GM18507 (cell line): ENCODE data around the gene SKIC2.

Experiments
- DNase-seq: peaks from one replicate; pipeline ENCODE4 v3.0.0; 2011; ENCODE audit warnings: low read depth; ENCODE audit not compliant: insufficient read length; ENCODE audit errors: extremely low spot score
- FAIRE-seq: peaks from 2 replicates; lab custom pipeline; 2011; peaks lifted over from hg19 to GRCh38; lab: Jason Lieb, UNC

Gene SKIC2

DNA sequence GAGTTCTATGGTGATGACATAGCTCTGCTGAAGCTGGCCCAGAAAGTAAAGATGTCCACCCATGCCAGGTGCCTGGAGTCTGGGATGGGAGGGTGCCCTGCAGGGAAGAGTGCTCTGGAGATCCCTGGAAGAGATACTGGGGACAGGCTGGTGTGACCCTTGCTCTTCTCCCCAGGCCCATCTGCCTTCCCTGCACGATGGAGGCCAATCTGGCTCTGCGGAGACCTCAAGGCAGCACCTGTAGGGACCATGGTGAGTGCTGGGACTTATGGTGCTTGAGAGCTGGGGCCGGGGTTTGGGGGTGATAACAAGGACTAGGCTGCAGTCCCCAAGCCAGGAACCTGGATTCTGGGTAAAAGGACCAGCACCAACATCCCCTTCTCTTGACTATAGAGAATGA is 15.2 kb upstream of the SKIC2 start:
- DNase-seq, result no peak
- FAIRE-seq, result no peak

DNA sequence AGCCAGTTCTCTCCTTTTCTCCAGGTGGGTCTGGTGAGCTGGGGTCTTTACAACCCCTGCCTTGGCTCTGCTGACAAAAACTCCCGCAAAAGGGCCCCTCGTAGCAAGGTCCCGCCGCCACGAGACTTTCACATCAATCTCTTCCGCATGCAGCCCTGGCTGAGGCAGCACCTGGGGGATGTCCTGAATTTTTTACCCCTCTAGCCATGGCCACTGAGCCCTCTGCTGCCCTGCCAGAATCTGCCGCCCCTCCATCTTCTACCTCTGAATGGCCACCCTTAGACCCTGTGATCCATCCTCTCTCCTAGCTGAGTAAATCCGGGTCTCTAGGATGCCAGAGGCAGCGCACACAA is 13.8 kb upstream of the SKIC2 start:
- FAIRE-seq, result no peak

DNA sequence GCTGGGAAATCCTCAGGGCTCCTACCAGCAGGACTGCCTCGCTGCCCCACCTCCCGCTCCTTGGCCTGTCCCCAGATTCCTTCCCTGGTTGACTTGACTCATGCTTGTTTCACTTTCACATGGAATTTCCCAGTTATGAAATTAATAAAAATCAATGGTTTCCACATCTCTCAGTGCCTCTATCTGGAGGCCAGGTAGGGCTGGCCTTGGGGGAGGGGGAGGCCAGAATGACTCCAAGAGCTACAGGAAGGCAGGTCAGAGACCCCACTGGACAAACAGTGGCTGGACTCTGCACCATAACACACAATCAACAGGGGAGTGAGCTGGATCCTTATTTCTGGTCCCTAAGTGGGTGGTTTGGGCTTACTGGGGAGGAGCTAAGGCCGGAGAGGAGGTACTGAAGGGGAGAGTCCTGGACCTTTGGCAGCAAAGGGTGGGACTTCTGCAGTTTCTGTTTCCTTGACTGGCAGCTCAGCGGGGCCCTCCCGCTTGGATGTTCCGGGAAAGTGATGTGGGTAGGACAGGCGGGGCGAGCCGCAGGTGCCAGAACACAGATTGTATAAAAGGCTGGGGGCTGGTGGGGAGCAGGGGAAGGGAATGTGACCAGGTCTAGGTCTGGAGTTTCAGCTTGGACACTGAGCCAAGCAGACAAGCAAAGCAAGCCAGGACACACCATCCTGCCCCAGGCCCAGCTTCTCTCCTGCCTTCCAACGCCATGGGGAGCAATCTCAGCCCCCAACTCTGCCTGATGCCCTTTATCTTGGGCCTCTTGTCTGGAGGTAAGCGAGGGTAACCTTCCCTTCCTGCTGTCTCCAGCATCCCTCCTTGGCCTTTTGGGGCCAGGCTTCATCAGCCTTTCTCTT is 13.2 kb upstream of the SKIC2 start, which contains the start of gene CFB:
CFB (plus strand) TSS at position 589 of the 863 bp plus-strand sequence; CDS start at position 716, 127 bp downstream.
- DNase-seq, result no peak
- FAIRE-seq, result no peak

More for the DNA sequence above, 13.8 kb upstream of the SKIC2 start:
- DNase-seq, result no peak

DNA sequence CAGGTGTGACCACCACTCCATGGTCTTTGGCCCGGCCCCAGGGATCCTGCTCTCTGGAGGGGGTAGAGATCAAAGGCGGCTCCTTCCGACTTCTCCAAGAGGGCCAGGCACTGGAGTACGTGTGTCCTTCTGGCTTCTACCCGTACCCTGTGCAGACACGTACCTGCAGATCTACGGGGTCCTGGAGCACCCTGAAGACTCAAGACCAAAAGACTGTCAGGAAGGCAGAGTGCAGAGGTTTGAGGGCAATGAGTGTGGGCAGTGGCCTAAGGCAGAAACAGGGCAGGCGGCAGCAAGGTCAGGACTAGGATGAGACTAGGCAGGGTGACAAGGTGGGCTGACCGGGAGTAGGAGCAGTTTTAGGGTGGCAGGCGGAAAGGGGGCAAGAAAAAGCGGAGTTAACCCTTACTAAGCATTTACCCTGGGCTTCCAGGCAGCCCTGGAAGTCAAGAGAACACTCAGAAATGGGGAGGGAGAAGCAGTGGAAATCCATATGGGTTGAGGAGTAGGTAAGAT is 12.5 kb upstream of the SKIC2 start:
- no peak for DNase-seq
- FAIRE-seq, result no peak

DNA sequence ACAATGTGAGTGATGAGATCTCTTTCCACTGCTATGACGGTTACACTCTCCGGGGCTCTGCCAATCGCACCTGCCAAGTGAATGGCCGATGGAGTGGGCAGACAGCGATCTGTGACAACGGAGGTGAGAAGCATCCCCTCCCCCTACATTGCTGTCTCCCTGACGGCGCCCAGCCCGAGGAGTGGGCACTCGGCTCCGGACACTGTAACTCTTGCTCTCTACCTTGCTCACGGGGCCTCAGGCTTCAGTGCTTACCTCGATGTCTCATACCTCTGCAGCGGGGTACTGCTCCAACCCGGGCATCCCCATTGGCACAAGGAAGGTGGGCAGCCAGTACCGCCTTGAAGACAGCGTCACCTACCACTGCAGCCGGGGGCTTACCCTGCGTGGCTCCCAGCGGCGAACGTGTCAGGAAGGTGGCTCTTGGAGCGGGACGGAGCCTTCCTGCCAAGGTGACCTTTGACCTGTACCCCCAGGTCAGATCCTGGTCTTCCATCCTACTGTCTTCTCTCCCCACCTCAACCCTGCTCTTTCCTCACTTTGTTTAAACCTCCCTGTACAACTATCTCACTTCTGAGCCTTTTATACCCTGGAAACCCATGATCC is 11.8 kb upstream of the SKIC2 start:
- no peak for FAIRE-seq

DNA sequence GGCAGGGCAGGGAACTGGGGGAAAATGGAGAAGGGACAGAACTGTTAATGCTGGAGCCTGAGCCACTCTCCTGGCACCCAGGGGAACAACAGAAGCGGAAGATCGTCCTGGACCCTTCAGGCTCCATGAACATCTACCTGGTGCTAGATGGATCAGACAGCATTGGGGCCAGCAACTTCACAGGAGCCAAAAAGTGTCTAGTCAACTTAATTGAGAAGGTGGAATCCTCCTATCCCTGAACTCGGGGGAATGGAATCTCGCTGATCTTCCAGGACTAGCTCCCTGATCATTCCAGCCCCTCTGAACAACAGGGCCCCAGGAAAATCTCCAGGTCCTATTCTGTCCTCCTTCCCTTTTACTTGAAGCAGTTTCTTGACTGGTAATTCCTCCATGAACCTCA is 11.1 kb upstream of the SKIC2 start:
- DNase-seq (no peak), FAIRE-seq (no peak)

More for the DNA sequence above, 11.8 kb upstream of the SKIC2 start:
- DNase-seq, result no peak

DNA sequence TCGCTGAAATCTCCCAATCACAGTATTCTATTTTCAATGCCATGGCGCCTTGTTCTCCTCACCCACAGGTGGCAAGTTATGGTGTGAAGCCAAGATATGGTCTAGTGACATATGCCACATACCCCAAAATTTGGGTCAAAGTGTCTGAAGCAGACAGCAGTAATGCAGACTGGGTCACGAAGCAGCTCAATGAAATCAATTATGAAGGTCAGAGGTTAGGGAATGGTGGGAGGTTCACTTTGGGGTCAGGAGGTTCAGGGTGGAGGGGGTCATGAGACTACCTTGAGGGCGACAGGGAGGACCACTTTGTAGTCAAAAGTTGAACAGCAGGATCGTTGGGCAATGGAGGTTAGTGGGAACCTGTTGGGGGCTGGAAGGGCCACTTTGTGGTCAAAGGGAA is 10.7 kb upstream of the SKIC2 start:
- DNase-seq (no peak), FAIRE-seq (no peak)

DNA sequence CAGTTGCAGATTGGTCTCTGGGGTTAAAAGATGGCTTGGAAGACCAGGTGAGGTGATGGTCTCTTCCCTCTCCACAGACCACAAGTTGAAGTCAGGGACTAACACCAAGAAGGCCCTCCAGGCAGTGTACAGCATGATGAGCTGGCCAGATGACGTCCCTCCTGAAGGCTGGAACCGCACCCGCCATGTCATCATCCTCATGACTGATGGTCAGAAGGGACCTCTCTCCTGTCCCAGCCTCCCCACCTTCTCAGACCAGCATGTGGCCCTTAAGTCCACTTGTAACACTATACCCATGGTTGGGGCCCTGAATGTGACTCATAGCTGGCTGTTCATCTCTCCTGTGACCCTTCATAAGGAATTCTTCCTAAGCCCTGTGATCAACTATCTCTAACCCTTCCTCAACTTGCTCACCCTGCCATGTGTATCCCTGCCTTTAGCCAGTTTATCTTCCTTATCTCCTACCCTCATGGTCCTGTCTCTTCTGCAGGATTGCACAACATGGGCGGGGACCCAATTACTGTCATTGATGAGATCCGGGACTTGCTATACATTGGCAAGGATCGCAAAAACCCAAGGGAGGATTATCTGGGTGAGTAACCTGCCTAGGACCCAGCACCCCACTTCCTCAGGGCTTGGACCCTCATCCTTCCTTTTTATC is 10.1 kb upstream of the SKIC2 start:
- FAIRE-seq, result no peak
- DNase-seq, result no peak

DNA sequence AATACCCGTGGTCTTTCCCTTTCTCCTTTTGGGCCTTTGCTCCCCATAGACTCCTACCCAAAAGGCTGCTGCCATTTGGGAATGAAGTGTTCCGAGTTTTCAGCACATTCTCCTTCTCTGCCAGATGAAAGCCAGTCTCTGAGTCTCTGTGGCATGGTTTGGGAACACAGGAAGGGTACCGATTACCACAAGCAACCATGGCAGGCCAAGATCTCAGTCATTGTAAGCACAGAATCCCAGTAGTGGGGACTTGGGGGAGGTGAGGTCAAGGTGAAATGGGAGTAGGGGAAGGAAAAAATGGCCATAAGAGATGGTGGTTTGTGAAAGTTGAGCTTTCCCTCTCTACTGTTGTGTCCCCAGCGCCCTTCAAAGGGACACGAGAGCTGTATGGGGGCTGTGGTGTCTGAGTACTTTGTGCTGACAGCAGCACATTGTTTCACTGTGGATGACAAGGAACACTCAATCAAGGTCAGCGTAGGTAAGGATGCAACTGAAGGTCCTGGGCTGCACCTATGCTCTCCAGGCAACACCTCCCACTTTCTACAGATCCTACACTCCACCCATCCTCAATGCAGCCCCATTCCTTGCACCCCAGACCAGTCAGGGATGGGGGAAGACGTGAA is 8.9 kb upstream of the SKIC2 start:
- no peak for FAIRE-seq

DNA sequence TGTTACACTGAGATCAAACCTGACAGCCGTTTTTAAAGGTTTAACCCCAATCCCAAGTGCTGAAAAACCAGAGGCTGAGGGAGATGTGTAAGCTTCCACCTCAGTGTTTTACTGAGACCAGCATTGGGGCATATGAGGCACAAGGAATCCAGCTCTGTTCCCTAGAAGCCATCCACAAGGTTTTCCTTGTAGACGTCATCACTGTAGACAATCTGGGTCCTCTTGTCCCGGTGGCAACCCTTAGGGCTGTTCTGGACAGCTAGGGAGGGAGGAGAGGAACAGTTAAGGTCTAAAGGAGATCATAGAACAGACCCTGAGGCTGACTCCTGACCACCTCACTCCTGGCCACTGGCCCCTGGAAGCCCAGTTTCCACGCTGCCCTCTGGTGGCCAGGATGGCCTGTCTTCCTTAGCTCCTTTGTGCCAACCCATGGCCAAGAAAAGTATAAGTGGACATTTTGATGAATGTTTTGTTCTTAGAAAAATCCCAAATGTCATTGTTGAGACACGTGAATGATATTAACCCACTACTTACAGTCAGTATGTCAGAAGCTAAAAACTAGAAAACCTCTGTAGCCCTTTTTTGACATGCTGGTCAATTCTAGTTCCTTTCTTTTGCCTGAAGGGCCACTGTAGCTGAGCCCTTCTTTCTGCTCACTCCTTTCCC is 6.7 kb upstream of the SKIC2 start:
- peak; percentile 5 for FAIRE-seq
- DNase-seq, result no peak

More for the DNA sequence above, 8.9 kb upstream of the SKIC2 start:
- no peak for DNase-seq

DNA sequence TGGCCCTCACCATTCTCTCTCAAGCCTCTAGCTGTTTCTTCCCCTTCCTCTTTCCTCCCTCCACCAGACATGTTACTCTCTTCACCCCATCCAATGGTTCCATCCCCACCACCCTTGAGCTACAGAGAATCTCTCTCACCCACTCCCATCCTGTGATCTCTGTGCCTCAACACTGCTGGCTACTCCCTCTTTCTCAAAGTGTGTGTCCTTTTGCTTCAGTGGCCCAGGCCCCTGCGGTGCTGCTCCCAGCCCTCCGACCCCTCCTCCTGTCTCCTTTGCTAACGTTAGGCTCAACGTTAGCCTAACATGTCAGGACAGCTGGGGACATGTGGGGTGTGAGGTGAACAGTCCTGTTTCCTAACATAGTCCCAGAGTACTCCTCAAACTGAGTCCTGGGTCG is 6.1 kb upstream of the SKIC2 start:
- DNase-seq (no peak), FAIRE-seq (no peak)

DNA sequence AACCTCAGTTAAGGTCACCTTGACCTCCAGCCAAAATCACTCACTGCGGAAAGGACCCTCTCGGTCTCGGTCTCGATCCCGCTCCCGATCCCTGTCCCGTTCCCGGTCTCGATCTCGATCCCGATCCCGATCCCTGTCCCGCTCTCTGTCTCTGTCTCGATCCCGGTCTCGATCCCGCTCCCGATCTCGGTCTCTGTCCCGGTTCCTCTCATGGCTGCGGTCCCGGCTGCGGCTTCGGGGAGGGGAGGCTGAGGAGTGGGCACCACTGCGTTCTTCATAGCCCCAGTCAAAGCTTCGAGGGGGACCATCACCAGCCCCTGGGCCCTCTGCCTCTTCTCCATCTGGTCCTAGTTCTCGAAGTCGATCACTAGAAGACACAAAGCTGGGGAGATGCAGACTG is 4.5 kb upstream of the SKIC2 start:
- FAIRE-seq (no peak), DNase-seq (no peak)

DNA sequence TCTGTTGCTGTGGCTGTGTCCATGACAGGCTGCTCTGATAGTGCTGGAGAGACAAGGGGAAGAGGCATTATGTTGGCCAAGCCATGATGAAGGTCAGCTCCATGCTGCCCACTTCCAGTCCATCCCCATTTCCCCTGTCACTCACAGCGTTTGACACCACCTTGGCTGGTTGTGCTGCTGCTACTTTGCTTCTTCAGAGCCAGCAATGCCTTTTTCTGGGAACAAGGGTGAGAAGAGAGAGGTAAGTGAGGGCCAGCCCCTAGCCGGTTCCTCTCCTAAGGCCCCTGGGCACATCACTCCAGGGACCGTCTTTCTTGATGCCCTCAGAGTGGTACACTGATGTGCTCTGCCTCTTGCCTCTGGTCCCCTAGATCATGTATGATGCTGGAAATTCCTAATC is 2.2 kb upstream of the SKIC2 start:
- no peak for DNase-seq

DNA sequence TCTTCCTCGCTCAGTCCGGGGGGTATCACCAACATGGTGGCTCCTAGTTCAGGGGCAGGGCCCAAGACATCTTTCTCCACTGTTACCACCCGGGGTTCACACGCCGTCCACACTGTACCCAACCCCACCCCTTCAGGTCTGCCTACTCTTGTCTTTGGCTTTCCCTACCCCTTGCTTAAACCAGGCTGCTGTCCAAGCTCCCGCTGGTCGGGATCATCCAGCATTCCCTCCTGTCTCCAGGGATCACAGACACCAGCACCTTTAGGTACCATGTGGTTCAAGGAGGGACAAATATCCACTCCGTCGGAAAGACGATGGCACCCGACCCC is 599 bp upstream of the SKIC2 start:
- FAIRE-seq (no peak), DNase-seq (no peak)

More for the DNA sequence above, 2.2 kb upstream of the SKIC2 start:
- no peak for FAIRE-seq

DNA sequence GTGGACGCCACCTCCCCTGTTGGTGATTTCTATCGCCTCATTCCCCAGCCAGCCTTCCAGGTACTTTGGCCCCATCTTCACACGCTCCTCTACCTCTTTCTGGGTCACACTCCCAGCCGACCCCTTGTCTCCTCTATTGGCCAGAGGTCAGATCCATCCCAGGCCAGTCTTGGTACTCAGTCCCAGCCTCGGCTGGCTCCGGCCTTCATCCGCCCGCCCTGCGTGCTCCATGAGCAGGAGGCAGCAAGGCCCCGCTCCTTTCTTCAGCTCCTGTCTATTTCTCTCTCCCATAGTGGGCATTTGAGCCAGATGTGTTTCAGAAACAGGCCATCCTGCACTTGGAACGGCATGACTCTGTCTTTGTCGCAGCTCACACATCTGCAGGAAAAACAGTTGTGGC is 2.6 kb downstream of the SKIC2 start:
- no peak for FAIRE-seq
- no peak for DNase-seq

DNA sequence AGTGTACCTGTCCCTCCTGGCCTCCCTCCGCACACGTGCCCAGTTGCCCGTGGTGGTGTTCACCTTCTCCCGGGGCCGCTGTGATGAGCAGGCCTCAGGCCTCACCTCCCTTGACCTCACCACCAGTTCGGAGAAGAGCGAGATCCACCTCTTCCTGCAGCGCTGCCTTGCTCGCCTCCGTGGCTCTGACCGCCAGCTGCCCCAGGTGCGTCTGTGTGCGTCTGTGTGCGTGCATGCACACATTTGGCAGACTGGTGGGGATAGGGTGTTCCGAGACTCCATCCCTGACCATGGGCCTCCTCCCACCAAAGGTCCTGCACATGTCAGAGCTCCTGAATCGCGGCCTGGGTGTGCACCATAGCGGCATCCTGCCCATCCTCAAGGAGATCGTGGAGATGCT is 4.9 kb downstream of the SKIC2 start:
- no peak for FAIRE-seq
- no peak for DNase-seq

DNA sequence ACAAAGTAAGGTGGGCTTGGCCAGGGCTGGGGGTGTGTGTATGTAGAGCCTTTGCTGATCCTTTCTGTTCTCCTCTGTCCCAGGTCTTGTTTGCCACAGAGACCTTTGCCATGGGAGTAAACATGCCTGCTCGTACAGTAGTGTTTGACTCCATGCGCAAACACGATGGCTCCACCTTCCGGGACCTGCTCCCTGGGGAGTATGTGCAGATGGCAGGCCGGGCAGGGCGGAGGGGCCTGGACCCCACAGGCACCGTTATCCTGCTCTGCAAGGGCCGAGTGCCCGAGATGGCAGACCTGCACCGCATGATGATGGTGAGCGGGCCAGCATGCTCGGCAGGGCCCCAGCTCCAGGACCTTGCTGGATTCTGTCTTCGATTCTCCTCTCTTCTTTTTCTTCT is 6.7 kb downstream of the SKIC2 start:
- FAIRE-seq (no peak), DNase-seq (no peak)

DNA sequence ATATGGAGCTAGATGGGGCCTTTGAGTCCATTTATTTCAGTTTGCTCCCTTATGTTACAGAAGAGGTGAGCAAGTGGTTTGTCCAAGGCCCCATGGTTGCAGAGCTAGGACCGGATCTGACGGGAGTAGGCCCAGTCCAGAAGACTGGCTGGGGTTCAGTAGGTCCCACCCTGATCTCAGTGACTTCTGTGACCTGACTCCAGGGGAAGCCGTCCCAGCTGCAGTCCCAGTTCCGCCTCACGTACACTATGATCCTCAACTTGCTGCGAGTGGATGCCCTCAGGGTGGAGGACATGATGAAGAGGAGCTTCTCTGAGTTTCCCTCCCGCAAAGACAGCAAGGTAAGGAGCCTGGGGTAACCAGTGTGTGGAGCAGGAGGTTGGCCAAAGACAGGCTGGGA is 7.5 kb downstream of the SKIC2 start:
- no peak for FAIRE-seq
- DNase-seq, result no peak

DNA sequence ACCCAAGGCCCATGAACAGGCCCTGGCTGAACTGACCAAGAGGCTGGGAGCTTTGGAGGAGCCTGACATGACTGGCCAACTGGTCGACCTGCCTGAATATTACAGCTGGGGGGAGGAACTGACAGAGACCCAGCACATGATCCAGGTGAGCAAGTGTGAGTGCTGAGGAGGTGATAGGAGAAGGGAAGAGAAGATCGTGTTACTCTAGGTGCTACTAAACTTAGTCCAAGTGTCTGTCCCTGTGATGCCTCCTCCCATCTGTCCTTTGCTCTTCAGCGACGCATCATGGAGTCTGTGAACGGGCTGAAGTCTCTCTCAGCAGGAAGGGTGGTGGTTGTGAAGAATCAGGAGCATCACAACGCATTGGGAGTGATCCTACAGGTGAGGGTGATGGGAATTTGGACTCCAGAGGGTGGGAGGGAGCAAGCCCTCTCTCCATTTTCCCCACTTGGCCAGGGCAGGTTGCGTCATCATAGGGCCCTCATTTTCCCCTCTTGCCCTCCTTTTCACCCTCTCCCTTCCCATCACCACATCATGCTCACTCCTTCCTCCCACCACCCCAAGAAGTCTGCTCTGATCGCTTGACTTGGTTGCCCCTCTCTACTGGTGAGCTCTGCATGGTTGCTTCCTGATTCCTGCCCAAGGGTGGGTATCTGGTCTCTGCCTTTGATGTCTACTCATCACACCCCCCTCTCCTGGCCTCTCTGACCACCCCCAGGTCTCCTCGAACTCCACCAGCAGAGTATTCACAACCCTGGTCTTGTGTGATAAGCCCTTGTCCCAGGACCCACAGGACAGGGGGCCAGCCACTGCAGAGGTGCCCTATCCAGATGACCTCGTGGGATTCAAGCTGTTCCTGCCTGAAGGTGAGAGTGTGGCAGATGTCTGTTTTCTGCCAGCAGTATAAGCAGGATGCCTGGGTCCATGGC is 8.3 kb downstream of the SKIC2 start:
- no peak for DNase-seq
- FAIRE-seq, result no peak
